GM21786 (cell line): ENCODE results near the gene UBE2M.
"Not testable (repeated sequence)": the region's sequence is repeated elsewhere in the genome, so short reads cannot be mapped to it uniquely, and the experiment has no call there.

Experiments
- ATAC-seq: cut with Tn5 transposase; IDR thresholded peaks from one replicate; pipeline ENCODE4 v1.9.1; 2021; ENCODE audit not compliant: unreplicated experiment

Gene UBE2M

GRCh38 chr19:58542641-58543372 lies 15.6 kb downstream of the UBE2M start:
- not testable (repeated sequence) for ATAC-seq

DNA sequence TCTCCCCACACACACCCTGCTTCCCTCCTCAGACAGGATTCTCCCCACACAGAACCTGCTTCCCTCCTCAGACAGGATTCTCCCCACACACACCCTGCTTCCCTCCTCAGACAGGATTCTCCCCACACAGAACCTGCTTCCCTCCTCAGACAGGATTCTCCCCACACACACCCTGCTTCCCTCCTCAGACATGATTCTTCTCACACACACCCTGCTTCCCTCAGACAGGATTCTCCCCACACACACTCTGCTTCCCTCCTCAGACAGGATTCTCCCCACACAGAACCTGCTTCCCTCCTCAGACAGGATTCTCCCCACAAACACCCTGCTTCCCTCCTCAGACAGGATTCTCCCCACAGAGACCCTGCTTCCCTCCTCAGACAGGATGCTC lies 19.2 kb downstream of the UBE2M start:
- not testable (repeated sequence) for ATAC-seq

DNA sequence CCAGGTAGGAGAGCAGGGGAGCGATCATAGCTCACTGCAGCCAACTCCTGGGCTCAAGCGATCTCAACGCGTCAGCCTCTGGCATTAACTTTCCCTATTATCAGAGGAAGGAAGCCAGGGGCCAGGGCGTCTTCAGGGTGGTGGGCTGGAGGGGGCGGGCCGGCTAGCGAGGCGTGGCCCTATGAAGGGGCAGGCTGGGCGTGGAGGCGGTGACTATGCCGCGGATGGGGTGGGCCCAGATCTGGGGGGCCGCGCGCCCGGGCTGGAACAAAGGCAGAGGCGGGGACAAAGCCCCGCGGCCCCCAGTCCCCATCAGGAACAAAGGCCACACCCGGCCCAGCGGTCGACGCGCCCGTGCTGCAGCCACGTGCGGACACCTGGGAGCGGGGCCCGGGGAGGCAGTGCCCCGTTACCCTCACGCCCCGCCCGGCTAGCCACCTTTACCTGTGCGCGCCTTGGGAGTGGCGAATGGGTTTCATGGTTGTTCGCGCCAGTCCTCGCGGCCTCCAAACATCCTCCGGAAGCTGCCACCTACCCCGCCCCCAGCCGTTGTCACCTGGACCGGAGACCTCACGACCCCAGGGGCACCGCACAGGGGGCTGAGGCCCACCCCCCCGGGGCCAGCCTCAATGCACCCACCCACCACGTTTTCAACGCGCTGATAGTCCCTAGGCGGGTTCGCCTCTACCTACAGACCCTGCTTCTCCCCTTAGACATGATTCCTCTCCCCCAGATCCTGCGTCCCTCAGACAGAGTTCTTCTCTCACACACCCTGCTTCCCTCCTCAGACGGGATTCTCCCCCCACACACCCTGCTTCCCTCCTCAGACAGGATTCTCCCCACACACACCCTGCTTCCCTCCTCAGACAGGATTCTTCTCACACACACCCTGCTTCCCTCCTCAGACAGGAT lies 19.9 kb downstream of the UBE2M start:
- no peak for ATAC-seq

GRCh38 chr19:58536852-58537798 lies 21.3 kb downstream of the UBE2M start:
- no peak for ATAC-seq

DNA sequence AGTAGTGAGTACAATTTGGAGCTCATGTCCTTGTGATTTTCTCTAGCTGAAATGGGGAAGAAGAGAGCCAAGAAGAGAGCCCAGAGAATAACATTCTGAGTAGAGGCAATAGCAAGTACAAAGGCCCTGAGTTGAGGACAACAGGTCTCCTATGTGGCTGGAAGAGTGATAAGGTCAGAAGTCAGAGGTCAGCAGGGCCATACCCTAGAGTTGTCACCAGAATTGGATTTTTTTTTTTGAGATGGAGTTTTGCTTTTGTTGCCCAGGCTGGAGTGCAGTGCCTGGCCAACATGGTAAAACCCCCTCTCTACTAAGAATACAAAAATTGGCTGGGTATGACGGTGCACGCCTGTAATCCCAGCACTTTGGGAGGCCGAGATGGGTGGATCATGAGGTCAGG lies 22.6 kb downstream of the UBE2M start:
- no peak for ATAC-seq

- ATAC-seq, result no peak
Measured at GRCh38 chr19:58531034-58531840, 27.2 kb downstream of the UBE2M start.

- ATAC-seq, result no peak
Measured at GRCh38 chr19:58529405-58529804, 29.0 kb downstream of the UBE2M start.

DNA sequence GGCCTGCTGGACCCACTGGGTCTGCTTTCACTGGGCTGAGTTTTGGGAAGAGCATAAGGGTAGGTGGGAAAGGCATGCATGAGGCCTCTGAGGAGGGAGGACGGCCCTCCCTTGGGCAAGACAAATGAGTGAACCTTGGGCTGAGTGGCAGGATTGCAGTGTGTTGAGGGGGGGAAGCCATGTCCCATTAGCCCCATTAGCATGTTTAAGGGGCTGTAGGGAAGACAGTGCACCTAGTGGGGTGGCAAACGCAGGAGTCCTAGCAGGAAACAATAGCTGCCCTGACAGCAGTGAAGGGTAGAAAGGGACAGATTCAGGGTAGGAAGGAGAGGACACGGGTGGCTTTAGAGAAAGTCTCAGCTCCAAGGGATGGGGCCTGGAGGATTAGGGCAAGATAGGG lies 35.7 kb downstream of the UBE2M start:
- no peak for ATAC-seq

DNA sequence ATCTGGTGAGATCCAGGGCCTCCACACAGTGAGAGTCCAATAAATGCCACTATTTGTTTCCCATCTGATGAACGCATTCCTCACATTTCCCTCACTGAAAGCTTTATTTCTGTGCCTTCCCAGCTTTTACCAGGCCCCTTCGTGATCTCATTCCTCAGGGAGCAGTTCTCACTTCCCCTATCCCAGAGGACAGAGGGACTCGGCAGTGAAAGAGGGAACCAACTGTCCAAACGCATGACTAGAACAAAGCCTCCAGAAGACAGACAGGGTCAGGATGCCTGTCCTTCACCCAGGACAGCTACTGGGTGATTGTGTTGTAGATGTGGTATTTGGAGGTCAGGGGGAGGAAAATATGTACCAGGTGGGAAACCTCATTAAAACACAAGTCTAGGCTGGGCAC lies 36.8 kb downstream of the UBE2M start:
- no peak for ATAC-seq

DNA sequence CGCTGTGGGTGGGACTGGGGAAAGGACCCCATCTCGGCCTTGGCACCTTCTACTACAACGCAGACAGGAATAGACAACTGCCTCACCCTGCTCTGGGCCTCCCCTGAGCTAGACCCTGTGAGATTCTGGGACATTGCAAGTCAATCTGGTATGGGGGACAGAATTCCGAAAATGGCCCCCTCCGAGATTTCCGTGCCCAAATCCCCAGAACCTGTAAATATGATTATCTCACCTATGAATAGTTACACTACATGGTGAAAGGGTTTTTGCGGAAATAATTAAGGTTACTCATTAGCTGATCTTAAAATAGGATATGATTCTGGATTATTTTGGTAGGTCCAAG lies 38.2 kb downstream of the UBE2M start:
- no peak for ATAC-seq

GRCh38 chr19:58519355-58520256 lies 38.8 kb downstream of the UBE2M start, which contains the start of gene ZBTB45:
ZBTB45 (minus strand) TSS chr19:58519810; CDS start chr19:58517673, 2,137 bp downstream.
- ATAC-seq, result peak; percentile 73

DNA sequence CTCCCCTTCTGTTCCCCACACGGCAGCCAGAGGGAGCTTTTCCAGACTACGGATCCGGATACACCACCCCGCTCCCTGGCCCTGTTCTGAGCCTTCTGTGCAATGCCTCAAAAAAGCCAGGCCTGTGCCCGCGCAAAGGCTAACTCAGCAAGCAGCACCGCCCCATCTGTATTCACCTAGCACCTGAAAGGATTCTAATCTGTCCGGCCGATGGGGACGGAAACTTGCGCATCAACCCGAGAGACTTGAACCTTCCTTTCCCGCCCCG lies 39.4 kb downstream of the UBE2M start:
- ATAC-seq, result peak; percentile 4

DNA sequence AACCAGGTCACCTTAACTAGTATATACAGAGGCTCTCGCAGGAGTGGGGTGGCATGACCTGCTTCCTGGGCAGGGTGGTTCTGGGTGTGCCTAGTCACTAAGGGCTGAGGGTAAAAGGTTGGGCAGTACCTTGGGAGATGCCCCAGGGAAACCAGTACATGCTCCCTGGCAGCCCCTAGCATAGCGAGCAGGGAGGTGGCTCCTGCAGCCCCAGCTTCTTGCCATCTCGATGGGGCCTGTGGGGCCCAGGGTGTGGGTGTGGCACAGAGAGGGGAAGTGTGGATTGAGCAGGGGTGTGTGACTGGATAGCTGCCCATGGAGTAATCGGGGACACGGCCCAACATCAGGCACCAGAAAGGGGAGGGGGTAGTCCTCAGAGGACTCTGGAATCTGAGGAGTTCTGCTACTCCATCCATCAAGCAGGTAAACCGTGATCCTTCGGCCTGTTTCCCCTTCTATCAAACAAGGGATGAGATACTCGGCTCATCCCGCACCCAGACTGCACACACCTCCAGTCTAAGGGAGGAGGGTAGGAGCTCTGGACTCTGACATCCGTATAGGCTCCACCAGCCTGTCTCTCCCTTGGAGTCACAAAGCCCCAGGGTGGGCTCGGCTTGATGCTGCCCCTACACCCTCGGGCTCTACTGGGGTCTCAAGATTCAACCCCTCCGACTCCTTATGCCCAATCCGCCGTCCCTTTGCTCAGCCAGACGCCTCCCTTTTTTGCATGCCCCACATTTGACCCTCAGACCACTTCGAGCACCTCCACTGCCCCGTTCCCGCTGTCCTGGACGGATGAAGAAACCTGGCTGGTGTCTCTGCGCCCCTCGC lies 39.9 kb downstream of the UBE2M start:
- no peak for ATAC-seq

- ATAC-seq, result no peak
Measured at GRCh38 chr19:58516964-58517833, 41.2 kb downstream of the UBE2M start.

DNA sequence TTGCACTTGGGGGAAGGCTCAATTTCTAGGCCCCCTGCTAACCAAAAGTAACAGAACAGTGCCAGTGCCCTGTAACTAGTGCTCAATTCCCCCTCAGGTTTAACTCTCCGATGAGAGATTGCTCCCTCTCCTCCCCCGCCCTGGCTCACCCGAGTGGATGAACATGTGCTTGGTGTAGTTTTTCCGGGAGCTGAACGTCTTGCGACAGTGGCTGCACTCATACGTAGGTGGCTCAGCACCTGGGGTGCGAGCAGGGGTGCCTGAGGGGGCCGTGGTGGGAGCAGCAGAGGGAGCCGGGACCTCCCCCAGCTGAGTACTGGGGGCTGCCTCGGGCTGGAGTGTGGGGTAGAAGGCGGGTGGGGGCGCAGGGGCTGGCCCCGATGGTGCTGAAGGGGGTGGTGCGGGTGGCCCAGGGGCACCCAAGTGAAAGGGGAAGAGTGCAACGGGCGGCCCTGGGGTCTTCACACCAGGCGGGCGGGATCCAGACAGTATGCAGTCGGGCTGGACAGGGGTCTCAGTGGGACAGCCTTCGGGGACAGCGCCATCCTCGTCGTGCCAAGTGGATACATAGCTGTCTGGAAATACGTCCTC lies 42.1 kb downstream of the UBE2M start:
- ATAC-seq, result no peak

GRCh38 chr19:58515259-58515658 lies 43.2 kb downstream of the UBE2M start:
- ATAC-seq, result no peak

DNA sequence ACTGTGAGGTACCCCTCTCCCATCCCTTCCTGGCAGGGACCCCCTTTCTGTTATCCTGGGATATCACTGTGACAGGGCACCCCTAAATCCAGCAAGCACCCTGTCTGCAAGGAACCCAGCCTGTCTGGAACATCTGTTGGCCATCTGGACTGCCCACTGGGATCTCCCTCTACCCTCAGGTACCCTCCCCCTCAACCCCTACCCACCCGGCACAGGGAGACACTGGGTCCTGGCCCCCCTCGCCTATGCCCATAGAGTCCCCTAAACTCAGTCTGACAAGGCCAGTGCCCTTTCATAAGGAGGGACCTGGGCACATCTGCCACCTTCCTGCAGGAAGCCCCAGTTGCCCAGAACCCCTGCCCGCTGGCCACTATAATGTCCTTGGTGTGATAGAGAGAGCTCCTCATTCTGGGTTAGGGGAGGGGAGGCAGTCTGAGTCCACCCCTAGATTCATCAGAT lies 43.8 kb downstream of the UBE2M start:
- ATAC-seq, result no peak
